GM18508 (cell line): ENCODE results near the gene HTT.
"Not testable (repeated sequence)": the region's sequence is repeated elsewhere in the genome, so short reads cannot be mapped to it uniquely, and the experiment has no call there.

Experiments
- ATAC-seq: cut with Tn5 transposase; IDR thresholded peaks from one replicate; pipeline ENCODE4 v1.9.1; 2021; ENCODE audit warnings: moderate number of reproducible peaks; ENCODE audit not compliant: insufficient read depth, unreplicated experiment

HTT gene

DNA sequence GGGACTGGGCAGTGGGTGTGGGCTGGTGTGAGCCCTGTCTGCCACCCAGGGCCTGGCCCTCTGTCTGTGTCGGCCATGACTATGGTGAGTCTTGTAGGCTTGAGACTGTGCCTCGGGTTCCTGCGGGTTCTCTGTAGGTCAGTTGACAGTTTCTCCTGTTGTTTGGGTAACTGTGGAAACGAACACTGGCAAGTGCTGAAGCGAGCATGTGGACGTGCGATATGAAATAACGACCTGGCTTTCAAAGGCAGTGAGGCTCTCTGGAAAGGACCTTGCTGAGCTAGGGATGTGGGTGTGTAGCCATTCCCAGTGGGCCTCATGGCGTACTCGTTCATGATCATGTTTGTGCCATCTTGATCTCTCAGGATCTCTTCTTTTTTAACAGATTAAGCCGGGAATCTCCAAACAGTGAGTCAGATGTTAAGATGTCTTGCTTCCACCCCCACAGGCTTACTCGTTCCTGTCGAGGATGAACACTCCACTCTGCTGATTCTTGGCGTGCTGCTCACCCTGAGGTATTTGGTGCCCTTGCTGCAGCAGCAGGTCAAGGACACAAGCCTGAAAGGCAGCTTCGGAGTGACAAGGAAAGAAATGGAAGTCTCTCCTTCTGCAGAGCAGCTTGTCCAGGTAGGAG, 41.3 kb downstream of the HTT start:
- ATAC-seq, result no peak

DNA sequence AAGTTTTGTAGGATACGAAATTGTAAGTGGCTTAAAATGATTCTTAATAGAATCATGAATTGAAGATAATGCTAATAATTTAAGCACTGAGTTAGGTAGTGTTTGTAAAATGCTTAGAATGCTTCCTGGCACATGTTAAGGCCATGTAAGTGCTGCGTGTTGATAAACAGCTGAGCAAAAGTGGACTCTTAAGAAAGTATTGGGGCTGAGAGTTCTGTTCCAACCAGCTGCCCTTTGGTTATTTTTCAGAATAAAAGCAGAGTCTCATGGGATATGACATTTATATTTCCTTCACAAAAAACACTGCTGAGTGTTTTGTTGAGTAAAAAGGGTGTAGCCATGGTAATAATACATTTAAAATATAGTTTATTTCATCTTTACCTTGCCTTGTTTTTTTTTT, 42.5 kb downstream of the HTT start:
- ATAC-seq, result no peak

DNA sequence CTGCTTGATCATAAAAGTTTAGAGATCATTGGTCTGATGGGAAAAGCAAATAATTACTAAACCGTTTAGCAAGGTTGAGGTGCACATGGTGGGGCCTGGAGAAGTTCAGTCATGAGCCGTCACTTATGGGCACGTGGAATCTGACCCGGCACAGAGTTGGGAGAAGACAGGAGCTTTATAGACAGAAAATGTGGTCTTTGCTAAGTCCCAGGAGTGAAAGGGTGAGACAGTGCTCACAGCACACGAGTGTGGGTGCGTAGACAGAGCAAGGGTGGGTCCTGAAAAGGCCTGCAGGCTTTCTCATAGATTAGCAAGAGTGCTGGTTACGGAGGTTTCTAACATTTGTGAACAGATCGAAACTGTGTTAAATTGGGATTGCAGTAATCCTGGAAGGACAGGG, 43.8 kb downstream of the HTT start:
- no peak for ATAC-seq

DNA sequence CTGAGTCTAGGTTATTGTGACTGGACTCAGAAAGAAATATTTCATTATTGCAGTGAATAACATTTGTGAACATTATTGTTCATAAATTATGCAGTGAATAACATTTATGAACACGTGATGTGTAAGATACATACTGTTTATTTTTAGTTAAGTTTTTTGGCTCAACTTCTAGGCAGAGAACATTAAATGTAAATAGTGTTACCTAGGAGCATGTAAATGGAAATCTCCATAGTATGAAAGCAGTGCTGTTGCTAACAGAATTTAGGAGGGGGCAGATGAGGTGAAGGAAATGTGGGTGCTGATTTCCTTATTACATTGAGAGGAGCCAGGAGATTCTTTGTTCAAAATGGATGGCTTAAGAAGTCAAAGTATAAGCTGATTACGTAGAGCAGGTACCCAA, 45.0 kb downstream of the HTT start:
- no peak for ATAC-seq

DNA sequence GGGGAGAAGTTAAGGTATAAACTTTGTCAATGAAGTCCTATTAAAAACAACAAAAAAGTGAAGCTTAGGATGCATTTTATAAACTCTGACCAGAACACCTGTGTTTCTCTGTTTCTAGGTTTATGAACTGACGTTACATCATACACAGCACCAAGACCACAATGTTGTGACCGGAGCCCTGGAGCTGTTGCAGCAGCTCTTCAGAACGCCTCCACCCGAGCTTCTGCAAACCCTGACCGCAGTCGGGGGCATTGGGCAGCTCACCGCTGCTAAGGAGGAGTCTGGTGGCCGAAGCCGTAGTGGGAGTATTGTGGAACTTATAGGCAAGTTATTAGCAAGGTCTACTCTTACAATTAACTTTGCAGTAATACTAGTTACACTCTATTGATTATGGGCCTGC, 46.6 kb downstream of the HTT start:
- no peak for ATAC-seq

DNA sequence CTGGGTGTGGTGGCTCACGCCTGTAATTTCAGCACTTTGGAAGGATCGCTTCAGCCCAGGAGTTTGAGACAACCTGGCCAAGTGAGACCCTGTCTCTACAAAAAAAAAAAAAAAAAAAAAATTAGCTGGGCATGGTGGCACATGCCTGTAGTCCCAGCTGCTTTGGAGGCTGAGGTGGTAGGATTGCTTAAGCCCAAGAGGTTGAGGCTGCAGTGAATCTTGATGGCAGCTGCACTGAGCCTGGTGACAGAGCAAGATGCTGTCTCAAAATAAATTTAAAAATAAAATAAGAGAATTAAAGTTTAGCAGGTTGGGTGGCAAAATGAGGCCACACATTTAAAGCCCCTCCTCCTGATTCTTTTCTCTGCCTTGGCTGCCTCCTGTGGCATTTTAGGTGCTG, 47.1 kb downstream of the HTT start:
- no peak for ATAC-seq

DNA sequence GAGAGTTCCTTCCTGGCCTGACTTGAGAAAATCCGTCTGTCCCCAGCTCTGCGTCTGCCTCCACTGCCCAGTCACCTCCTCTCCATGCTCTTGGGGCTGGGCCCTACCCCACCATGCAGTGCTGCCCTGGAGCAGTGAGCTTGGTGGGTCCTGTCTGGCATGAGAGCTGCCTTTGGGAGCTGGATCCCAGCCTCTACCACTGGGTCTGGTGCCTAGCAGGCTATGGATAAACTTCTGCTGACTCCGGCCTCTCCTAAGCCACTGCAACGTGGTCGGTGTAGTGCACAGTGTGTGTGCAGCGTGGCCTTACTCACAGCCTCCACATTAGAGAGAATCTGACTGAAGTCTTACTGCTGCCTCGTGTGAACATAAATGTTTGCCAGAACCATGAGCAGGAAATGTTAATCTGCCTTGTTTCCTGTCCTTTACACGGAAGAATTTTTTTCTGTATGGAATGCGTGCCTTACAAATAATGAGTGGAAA, 47.6 kb downstream of the HTT start:
- no peak for ATAC-seq

DNA sequence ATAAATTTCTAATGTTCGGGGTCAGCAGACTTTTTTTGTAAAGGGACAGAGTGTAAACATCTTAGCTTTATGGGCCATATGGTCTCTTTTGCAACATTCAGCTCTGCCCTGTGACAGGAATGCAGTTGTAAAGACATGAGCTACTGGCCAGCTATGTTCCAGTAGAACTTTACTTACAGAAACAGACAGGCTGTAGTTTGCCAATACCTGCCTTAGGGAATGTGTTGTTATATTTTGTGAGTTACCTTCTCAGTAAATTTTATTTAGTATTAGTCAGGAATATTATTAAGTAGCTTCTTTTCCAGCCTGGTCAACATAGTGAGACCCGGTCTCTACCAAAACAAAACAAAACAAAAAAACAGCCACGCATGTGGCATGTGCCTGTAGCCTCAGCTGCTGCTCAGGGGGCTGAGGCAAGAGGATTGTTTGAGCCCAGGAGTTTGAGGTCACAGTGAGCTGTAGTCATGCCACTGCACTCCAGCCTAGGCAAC, 48.7 kb downstream of the HTT start:
- ATAC-seq, result no peak

DNA sequence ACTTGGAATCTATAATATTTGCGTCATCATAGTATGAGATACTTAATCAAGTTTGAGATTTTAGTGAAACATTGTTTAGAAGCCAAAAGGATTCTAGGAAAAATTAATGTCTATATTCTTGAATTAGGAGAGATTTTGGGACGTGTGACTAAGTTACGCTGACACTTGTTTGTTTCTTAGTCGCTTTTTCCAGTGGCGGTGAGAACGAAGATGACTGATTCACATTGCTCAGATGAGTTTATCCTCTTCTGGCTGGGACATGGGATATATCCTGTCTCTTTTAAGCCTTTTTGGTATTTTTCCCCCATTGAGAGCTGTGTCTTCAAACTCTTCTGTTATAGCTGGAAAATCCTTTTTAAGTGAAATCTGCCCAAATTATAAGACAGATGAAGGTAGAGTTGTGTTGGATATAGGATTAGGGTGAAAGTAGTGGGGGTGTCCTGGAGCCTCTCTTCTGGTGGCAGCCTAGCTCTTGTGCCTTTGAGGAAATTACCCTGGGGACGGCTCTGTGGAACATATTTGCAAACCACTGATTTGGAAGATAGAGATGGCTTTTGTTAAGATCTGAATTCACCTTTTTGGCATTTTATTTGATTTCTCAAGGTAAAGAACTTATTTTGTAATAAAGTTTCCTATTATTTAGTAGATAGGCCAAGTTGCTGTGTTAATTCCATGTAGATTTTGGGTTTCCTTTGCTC, 49.7 kb downstream of the HTT start:
- ATAC-seq, result no peak

DNA sequence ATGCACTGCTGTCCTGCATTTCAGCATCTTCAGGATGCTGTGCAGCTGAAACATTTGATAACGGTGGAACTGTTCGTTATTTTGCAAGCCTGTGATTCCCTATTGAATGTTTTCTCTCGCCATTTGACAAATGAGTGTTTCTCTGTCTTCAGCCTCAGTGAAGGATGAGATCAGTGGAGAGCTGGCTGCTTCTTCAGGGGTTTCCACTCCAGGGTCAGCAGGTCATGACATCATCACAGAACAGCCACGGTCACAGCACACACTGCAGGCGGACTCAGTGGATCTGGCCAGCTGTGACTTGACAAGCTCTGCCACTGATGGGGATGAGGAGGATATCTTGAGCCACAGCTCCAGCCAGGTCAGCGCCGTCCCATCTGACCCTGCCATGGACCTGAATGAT, 52.6 kb downstream of the HTT start:
- no peak for ATAC-seq

DNA sequence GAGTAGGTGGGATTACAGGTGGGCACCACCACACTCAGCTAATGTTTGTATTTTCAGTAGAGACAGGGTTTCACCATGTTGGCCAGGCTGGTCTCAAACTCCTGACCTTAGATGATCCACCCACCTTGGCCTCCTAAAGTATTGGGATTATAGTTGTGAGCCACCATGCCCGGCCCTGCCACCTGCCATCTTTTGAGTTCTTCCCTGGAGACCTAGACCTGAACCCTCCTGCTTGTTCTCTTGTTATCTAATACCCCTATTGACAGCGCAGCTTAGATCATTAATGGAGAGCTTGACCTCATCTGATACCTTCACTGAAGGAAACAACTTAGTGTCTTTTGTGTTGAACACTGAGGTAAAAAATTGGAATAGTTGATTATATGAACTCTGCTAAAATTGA, 53.6 kb downstream of the HTT start:
- no peak for ATAC-seq

DNA sequence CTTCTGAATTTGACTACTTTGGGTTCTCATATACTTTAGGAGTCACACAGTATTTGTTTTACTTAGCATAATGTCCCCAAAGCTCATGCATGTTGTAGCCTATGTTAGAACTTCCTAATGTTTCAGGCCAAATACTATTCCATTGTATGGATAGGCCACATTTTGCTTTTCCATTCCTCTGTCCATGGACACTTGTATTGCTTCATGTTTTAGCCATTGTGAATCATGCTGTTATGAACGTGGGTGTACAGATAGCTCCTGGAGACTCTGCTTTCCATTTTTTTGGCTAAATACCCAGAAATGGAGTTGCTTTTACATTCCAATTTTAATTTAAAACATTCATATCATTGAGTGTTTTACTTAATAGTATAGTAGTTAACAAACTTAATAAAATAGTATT, 54.5 kb downstream of the HTT start:
- ATAC-seq, result no peak

DNA sequence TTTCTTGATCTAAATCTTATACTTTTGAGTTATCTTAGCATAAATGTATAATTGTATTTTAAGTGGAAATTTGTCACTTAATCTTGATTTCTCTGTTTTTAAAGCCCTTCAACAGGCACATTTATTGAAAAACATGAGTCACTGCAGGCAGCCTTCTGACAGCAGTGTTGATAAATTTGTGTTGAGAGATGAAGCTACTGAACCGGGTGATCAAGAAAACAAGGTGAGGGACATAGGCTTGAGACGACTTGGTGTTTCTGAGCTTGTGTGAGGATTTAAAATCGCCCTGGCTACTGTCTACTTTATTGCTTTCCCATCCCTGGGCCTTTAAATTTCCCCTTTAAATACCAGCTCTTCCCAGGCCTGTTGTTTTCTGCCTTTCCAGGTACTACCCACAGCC, 55.7 kb downstream of the HTT start:
- ATAC-seq, result no peak

DNA sequence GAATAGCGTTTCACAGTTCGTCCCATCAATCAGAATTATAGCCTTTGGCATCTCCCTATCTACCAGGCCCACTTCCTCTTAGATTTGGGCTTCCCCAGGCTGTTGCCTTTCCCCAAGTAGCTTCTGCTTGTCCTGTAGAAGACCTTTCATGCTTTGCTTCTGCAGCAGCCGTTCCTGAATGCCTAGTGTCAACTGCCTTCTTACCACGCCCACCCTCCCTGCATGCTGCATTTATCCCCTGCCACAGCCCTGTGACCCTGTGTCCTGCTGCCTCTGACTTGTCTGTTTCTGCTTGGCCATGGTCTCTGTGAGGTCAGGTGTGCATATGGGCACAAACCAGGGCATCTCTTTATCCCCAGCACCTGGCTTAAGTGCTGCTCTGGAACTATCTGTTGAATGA, 56.3 kb downstream of the HTT start:
- no peak for ATAC-seq

DNA sequence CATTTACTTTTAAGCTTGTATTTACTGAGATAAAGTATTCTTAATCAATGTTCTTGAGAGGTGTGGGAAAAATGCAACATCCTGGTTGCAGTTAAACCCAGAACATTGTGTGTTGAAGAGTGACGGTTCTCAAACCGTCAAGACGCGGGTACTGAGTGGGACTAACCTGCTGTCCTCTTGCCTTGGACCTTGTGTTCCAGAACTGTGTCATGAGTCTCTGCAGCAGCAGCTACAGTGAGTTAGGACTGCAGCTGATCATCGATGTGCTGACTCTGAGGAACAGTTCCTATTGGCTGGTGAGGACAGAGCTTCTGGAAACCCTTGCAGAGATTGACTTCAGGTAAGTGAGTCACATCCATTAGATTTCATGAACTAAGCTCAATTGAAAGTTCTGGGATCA, 59.7 kb downstream of the HTT start:
- no peak for ATAC-seq

DNA sequence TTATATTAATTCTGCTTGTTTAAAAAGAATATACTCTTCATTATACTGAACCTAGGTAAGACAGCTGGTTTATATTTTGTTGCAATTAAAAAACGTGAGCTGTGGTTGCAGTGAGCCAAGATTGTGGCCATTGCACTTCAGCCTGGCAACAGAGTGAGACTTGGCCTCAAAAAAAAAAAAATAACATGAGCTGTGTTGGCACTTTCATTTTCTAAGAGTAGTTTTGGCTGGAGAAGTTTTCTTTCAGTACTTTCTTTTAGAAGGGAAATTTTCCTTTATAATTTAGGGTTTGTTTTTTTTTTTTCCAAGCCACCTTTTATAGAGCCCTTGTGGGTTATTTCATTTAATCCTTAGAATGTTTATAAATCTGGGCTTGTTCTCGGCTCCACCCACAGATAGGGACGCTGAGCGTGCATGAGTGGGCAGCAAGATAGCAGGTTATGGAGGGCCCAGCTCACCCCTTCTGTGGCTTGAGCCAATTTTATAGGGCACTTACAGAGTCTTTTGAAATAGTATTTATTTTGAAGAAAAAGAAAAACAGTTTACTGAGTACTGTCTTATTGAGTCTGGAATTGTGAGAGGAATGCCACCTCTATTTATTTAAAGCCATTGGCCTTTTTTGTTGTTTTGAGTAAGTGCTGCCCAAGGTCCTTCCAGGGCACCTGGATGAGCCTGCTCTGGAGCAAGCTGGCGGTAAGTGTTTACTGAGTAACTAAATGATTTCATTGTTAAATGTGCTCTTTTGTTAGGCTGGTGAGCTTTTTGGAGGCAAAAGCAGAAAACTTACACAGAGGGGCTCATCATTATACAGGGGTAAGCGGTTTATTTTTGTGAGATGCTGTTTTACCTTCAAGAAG, 60.9 kb downstream of the HTT start:
- ATAC-seq, result no peak

DNA sequence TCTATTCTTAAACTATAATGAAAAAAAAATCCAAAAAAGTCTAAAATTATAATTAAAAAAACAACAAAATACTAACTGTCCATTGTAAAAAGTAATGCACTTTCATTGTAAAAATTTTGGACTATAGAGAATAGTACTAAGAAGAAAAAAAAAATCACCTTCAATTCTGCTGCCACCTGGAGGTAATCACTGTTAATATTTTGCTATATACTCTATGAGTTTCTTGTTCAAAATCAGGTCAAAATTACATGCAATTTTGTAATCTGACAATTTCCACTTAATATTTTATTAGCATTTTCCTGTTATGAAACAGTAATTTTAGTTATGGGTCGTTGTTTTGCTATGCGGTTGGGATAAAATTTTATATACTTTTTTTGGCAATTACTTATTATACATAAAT, 62.0 kb downstream of the HTT start:
- no peak for ATAC-seq

DNA sequence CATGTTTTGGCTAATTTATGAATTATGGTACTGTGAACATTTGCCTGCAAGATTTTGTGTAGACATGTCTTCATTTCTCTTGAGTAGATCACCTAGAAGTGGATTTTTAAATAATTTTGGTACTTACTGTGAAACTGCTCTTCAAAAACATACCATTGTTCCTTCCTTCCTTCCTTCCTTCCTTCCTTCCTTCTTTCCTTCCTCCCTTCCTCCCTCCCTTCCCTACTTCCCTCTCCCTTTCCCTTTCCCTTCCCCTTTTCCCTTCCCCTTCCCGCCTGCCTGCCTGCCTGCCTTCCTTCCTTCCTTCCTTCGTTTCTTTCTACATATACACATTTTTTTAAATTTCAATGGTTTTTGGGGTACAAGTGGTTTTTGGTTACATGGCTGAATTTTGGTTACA, 63.4 kb downstream of the HTT start:
- ATAC-seq, result no peak

DNA sequence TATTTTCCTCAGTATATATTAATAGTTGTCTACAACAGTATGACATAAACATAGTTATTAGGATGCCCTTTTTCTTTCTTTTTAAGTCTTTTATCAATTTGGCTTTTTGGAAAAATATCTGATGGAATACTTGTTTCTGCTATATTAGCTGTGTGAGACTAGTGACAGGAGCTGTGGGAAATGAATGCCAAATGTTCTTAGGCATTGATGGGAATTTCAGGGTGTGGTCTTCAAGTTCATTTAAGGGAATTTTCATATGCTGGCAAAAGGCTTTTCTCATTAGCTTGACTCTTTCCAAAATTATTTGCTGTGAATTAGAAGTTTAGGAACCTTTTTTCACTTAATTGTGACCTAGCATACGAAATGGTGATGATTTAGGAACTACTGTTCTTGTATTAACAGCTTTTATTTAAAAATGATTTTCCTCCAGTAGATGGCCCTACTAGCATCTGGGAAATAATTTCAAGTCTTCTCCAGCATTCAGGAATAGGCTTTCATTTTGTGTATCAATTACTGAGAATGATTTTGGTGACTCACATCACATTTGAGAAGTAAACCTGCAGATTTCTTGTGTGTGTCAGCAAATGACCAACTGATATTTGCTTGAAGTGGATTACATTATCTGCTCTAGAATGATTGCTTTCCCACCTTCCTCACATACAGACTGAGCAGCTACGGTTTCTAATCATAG, 70.9 kb downstream of the HTT start:
- no peak for ATAC-seq

DNA sequence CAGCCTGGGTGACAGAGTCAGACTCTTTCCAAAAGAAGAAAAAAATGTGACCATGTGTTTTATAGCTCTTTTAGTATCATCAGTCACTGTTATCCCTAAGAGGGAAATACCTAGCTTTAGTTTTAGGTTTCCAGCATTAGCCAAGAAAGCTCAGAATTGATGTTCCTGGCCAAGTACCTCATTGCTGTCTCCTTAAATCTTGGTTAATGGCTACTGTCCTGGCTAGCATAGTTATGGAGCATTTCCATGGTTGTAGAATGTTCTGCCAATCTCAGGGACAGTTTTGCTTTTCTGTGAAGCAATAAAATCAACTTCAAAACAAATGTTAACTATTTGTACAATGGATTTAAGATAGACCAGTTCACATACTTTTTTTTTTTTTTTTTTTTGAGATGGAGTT, 74.4 kb downstream of the HTT start:
- no peak for ATAC-seq

DNA sequence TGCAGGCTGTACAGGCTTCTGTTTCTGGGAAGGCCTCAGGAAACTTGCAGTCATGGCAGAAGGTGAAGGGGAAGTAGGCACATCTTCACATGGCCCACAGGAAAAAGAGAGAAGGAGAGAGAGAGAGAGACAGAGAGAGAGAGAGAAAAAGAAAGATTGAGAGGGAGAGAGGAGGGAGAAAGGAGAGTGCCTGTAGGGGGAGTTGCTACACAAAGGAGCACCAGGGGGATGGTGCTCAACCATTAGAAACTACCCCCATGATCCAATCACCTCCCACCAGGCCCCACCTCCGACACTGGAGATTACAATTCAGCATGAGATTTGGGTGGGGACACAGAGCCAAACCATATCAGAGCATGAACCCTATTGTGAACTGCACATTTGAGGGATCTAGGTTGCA, 76.8 kb downstream of the HTT start:
- ATAC-seq, result not testable (repeated sequence)
